A172 (cell line): ENCODE measurements around the gene DRD4. TPM values are rescaled to one million over a fixed set of nuclear protein-coding genes. Genes with fewer than 3 reads are reported as not detected.

Source experiments
- DNase-seq: peaks from one replicate; pipeline ENCODE4 v3.0.0-alpha.2; 2015; ENCODE audit warnings: low spot score
- total RNA-seq: library from RNA; depleted of rRNA; stranded (reverse); fragments of >200 nt; shearing (Covaris generic); gene quantifications from 2 replicates; pipeline ENCODE4 v1.2.3, GENCODE V29; 2014

Gene DRD4
- total RNA-seq, 1 experiment from 2014 or later, result not detected

DNA sequence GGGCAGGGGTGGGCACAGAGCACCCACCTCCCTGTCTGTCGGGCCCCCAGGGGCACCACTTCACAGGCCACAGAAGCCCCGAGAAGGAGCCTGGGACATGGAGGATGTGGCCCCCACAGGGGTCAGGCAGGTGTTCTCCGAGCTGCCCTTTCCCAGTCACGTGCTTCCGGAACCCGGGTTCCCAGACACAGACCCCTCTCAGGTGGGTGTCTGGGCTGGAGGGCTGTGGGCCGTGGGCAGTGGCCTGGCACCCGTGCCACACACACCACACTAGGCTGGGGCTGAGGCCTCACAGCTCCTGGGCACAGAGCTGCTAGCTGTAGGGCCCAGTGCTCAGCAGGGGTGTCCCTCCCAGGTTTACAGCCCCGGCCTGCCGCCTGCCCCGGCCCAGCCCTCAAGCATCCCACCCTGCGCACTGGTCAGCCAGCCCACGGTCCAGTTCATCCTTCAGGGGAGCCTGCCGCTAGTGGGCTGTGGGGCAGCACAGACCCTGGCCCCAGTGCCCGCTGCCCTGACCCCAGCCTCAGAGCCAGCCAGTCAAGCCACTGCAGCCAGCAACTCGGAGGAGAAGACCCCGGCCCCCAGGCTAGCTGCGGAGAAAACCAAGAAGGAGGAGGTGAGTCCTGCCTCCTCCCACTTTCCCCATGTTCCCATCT is 26.8 kb upstream of the DRD4 start:
- DNase-seq, result no peak

DNA sequence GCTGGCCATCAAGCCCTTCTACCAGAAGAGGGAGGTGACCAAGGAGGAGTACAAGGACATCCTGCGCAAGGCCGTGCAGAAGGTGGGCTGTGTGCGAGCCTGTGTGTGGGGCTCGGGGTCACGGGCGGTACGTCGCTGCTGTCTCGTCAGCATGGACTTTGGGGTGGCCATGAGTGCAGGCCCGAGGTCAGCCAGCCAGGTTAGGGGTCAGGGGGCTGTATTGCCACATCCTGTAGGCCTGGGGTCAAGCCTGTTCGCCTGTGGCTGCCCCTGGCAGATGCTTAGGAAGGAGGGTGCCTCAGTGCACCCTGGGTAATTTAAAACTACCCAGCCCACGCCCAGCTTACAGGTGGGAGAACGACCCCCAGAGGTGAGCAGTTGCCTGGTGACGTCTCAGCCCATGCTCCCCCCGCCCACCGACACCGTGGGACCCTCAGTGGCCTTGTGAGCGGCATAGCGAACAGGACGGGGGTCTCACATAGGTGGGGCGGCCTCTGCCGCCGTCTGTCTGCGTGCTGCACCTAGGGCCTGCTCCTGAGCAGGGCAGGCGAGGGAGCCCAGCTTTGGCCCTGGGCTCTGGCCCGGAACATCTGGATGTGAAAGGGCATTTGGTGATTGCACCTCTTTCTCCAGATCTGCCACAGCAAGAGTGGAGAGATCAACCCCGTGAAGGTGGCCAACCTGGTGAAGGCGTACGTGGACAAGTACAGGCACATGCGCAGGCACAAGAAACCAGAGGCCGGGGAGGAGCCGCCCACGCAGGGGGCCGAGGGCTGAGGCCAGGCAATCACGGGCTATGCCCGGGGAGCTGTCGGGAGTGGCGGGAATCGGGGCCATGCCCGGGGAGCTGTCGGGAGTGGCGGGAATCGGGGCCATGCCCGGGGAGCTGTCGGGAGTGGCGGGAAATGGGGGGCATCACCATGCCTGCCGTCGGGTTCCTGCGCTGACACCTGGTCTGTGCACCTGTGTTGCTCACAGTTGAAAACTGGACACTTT is 25.8 kb upstream of the DRD4 start:
- DNase-seq, result no peak

DNA sequence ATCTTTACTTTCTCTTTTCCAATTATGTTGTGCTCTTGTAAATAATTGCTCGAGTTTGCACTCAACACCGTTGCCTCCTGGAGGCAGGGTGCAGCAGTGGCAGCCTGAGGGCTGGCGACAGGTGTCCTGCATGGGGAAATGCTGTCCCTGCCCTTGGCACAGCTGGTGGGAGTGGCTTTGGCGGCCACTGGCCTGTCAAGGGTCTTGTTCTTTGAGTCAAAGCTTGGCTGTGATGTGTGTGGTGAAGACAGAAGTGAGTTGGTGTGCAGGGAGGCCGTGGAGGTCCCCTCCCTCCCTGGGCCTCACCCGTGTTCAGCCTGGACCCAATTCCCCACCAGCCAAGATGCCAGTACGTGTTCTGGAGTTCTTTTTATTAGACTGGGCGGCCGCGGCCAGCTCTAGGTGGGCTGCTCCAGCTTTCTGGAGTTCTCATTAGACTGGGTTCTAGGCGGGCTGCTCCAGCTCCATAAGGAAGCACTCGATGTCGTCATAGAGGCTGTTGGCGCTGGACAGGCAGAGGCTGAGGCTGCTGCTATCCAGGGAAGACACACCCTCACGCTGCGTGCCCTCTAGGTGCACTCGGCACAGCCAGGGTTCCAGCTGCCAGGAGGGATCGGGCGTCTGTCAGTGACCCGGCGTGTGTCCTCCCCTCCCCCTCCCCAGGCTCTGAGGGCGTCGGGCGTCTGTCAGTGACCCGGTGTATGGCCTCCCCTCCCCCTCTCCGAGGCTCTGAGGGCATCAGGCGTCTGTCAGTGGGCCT is 24.7 kb upstream of the DRD4 start:
- peak; percentile 22 for DNase-seq

DNA sequence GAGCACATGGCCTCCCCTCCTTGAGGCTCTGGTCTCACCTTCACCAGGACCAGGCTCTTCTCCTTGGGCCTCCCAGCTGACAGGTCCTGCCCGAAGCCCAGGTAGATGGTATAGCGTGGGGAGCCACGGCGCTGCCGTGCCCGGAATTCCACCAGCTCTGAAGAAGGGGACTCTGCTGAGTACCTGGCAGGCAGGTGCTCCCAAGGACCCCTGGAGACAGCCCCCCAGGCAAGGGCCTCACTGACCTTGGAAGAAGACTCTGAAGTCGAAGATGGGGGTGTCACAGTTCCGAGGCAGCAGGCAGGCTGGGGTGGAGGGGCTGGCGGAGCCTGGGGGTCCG is 24.1 kb upstream of the DRD4 start:
- DNase-seq, result no peak

DNA sequence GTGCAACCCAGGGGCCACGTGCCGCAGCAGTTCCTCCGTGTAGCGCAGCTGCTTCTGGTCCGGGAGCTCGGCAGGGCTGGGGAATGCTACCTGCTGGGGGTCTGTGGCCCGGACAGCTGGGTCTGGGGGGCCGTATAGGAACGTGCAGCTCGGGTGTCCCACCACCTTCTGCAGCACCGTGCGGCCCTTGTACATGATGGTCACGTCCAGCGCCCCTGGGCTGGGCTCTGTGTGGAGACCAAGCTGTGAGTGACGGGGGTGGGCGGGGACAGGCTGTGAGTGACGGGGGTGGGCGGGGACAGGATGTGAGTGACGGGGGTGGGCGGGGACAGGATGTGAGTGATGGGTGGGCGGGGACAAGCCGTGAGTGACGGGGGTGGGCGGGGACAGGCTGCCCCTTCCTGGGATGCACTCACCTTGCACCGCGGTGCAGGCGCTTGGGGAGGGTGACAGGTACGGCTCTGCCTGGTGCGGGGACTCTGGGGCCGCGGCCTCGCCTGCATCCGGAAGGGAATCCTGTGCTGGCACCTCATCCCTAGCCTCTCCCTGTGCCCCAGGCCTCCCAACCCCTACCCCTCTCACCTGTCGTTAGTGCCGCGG is 23.6 kb upstream of the DRD4 start:
- DNase-seq, result no peak

DNA sequence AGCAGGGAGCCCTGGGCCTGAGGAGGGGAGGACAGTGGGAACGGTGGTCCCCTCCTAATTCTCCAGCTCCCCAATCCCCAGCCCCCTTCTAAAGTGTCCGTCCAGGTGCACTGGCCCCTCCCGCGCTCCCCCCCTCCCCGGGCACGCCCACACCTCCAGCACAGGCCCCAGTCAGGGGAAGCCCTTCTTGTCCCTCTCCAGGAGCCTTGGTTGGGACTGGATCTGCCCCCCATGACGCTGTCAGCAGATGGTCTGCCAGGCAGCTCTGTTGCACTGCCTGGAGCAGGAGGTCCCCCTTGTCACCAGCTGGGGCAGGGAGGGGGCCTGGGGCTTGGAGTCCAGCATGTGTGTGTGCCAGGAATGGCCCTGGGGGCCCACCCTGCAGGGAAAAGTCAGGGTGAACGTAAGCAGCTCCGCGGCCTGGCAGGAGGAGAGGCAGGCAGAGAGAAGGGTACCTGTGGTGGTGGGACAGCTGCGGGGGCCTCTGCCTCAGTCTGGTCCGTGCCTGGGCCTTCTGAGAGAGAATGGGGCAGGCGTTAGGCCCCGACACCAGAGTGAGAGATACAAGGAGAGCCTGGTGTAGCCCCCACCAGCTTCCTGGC is 22.9 kb upstream of the DRD4 start:
- no peak for DNase-seq

DNA sequence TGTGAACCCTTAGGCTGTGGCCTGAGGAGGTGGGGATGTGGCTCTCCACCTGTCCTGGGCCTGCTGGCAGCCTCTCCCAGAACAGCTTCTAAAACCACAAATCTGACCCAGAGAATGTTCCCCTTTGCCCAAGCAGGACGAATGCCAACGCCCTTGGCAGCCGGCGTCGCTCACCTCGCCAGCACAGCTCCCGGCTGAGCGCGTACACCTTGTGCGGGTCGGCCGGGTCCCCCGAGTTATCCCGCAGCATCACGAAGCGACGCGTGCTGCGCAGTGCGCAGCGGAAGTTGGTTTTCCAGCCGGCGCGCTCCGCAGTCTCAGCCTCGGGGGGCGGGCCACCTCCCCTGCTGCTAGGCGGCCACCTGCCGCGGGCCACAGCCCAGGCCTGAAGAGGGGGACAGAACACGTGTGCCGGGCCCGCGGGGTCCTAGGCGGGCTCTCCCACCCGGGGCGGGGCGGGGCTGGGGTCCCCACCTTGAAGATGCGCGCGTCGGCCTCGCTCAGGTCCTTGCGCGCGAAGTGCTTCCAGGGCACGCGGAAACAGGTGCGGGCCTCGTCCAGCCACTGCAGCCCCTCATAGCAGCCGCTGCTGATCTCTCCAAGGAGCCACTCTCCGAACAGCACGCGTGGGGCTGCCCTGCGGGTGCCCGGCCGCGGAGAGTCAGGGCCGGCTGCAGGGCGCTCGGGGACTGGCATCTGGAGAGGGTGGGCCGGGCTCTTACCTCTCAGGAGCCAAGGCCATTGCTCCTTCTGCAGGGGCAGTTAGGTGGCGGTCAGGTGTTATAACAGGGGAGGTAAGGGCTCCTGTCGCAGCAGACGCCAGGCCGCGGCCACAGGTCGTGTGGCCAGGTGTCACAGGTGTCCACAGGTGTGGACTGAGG is 22.2 kb upstream of the DRD4 start:
- DNase-seq, result no peak

DNA sequence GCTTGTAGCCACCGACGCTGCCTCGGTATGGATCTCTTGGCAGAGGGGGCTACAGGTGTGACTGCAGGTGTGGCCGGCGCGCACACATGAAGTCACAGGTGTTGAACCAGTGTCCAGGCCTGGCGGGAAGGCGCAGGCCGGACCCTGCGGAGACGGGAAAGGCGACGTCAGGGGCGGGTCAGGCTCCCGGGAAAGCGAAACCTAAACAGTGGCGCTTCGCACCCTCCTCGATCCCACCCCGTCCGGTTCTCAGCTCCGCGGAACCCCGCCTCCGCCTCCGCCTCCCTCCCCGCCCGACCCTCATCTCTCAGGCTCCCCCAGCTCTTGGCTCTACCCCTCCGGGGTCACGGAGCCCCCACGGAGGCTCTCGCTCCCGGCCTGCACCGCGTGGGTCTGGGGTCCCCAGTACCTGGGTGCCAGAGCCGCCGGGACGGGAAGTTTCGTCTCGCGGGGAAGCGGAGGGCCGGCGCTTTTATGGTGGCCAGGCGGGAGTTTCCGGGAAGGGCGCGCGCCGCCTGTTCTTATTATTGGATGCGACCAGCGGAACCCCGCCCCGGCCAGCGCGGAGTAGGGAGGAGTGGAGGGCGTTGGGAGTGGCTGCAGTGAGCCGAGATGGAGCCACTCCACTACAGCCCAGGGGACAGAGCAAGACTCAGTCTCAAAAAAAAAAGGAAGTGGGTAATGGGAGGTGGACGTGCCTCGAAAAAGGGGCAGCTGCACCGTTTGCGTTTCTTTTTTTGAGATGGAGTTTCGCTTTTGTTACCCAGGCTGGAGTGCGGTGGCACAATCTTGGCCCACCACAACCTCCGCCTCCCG is 21.4 kb upstream of the DRD4 start, which contains the start of gene IRF7:
TSS of gene IRF7 (minus strand) at position 447 of the 816 bp plus-strand sequence. CDS start 586 bp downstream, outside the sequence.
- DNase-seq, result peak; percentile 72

DNA sequence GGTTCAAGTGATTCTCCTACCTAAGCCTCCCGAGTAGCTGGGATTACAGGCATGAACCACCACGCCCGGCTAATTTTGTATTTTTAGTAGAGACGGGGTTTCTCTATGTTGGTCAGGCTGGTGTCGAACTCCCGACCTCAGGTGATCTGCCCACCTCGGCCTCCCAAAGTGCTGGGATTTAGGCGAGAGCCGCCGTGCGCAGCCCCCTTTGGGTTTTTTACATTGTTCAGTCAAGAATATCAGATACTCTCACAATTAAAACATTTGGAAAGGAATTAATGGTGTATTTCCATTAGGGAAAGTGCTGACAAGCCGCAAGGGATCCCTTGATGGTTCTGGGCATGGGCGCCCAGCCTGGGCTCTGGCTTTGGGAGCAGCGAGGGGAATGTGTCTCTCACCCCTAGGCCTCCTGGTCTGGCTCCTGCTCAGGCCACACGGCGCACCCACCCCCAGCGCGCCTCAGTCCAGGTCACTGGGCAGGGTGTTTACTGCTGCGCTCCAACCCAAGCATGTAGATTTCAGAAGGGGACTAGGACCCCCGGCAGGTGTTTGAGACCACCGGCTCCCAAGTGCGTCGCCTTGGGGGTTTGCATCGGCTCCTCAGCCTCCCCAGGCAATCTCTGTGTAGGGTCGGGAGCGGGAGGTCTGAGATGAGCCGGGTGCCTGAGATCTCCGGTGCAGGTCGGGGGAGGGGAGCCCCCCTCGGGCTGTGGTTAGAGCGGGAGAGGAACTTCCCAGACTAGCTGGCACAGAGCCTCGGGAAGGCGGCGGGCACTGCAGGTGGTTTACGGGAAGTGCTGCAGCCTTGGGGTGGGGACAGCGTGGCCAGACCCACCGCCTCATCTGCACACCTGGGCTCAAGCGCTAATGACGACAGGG is 20.5 kb upstream of the DRD4 start:
- no peak for DNase-seq

DNA sequence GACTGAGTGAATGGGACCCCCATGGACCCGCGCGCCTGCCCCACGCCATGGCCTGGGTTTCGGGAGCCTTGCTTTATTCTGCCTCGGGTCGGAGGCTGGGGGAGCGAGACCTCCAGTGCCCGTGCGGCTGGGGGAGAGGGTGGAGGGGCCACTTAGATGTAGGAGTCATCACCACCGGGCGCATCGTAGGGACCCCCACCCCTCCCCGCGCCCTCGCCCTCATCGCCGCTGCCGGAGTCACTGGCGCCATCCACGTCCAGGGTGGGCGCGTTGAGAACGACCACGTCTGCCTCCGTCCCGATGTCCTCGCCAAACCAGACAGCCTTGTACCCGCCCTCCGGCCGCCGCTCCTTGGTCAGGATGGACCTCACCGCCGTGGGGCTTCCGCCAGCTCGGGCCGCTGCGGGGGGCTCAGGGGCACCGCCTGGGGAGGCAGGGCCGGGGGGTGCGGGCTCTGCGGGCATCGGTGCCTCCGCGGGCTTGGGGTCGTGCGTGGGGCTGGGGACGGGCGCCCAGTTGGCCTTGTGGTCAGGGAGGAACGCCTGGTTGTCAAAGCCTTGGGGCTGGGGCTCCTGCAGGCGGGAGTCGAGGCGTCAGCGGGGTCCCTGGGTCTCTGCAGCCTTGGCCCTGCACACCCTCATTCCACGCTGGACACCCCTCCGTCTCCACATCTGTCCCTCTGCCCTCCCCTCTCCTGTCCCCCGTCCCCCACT is 19.7 kb upstream of the DRD4 start:
- DNase-seq, result no peak

DNA sequence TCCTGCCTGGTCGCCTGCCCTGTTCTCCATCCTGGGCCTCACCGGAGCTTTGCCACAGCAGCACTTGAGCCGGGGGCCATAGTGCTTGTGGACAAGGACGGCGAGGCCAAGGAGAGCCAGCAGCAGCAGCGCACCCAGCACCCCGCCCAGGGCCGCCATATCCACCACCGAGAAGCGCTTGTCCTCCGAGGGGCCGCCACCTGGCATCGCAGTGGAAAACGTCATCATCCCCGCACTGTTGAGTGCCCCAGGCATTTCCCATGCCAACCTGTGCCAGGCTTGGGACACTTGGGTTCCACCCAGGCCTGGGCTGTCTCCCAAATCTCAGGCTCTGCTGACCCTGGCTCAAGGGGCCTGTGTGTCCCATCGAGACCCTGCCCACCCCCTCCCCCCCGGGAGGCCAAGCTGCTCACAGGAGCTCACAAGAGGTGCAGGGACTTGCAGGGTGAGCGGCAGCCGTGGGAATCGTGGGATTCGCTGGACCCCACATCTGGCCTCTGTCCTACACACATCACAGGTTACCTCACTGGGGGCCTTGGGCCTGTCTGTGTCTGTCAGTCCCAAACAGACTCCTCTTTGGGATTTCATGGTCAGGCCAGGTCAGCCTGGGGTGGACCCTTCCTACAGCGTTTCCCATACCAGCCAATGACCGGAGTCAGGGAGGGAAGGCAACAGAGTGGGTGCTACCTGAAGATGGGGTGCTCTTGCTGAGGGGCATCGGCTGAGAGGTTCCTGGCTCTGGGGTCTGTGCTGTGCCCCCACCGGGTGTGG is 19.0 kb upstream of the DRD4 start:
- no peak for DNase-seq

DNA sequence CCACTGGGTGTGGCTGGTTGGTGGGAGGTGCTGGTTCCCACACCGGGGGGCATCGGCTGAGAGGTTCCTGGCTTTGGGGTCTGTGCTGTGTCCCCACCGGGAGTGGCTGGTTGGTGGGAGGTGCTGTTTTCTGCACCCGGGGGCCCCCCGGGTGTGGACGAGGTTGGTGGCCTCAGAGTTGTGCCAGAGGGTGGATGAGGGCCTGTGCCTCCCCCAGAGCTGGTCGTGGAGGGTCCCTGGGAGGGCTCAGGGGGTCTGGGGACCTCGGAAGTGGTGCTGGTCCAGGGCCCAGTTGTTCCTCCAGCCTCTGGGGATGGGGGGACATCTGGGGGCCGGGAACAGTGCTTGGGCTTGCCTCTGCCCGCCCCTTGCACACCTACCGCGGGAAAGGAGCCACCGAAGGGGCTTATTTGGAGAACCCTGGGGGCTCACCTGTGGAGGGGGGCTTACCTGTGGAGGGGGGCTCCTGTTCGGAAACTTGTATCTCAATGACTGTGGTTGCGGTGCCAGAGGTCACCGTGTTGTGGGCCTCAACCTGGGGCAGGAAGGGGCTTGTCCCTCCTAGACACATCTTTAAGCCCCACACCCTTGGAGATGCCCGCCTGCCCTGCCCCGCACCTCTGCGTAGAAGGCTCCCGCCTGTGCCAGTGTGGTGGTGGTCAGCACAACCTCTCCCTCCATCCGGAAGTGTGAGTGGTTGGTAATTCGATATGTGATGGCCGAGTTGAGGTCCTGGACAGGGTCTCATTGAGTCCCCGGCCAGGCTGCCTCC is 18.0 kb upstream of the DRD4 start:
- DNase-seq, result no peak

DNA sequence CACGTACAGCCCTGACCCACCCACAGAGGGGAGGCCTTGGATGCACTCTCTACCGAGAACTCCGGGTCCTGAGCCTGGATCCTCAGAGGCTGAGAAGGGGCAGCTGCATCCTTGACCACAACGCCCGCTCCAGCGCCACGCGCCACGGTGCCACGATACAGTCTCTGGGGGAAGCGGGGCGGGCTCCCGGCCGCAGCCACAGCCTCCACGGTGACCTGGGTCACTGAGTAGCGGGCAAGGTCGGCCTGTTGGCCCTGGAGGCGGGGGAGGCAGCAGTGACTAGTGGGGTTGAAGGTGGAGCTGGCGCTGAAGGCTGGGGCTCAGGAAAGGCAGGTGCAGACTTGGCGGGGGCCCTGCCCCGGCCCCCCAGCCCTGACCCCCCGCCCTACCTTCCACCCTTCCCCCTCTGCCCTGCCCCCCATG is 17.4 kb upstream of the DRD4 start:
- DNase-seq, result no peak

DNA sequence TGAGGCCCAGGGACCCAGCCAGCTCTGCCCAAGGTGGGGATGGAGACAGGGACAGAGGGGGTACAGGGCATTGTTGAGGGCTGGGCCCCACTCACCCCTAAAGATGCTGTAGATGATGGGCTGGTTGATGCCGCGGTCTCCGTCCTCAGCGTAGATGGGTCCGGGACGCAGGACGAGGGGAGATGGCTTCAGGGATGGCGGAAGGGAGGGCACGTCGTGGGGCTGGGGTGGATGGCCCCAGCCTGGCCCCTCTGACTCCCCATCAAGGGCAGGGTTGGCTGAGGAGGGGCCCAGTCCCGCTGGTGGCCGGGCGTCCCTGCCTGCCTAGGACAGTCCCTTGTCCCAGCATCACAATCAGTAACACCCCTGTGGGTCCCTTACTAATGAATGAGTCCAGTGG is 16.9 kb upstream of the DRD4 start:
- no peak for DNase-seq

DNA sequence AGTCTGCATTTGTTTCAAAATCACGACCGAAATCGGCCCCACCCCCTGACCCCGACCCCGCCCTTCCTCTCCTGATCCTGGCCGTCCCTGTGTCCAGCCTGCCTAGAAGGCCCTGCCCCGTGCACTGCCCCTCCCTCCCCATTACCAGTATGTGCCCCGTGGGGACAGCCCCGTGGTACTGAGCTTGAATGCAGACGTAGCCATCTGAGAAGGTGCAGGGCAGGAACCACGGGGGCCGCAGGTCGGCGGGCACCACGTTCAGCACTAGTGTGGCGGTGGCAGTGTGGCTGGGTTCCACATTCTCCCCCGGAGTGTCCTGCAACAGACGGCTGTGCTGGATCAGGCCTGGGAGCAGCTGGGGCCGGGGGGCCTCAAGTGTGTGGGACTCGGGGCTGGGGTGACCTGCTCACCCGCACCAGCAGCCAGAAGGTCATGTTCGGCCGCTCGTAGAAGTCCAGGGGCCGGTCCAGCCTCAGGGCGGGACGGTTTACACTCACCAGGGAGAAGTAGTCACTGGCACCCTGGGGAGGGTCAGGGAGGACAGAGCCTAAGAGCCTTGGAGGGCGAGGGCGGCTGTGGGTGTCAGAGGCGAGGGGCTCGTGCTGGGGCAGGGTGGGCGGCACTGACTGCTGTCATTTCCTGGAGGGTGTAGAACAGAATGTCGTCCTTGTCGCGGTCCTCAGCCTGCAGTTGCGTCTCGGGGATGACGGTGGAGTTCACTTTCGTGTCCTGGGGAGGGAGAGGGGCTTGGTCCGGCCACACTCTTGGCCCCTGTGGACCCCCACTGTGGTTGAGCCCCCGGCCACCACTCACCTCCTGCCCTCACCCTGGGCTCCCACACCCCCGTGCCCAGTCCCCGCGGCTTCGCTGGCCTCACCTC is 15.9 kb upstream of the DRD4 start:
- DNase-seq, result no peak
